Glomerular visceral epithelial cell (primary cell): ENCODE measurements around the gene UBE4A.

ENCODE experiments used
- DNase-seq: peaks from one replicate; pipeline ENCODE4 v3.0.0-alpha.2; 2016; ENCODE audit errors: extremely low spot score

UBE4A gene

GRCh38 chr11:118341815-118342489 is 17.4 kb upstream of the UBE4A start:
- no peak for DNase-seq

- DNase-seq, result no peak
Observed at GRCh38 chr11:118342503-118343161, 16.8 kb upstream of the UBE4A start, which contains the start of gene CD3D. Gene CD3D, minus strand, starts transcription at chr11:118342705. Its CDS starts 98 bp downstream, at chr11:118342607.

GRCh38 chr11:118343248-118343647 is 16.2 kb upstream of the UBE4A start:
- DNase-seq, result no peak

- DNase-seq, result no peak
Observed at GRCh38 chr11:118343981-118344515, 15.4 kb upstream of the UBE4A start, which contains the start of gene CD3G. Gene CD3G, plus strand, starts transcription at chr11:118344344. Its CDS starts 80 bp downstream, at chr11:118344424.

- no peak for DNase-seq
Observed at GRCh38 chr11:118349475-118349874, 9.9 kb upstream of the UBE4A start.

GRCh38 chr11:118353084-118353710 is 6.2 kb upstream of the UBE4A start:
- DNase-seq, result peak; percentile 6

GRCh38 chr11:118358071-118358470 is 1.3 kb upstream of the UBE4A start:
- DNase-seq, result no peak

GRCh38 chr11:118364956-118365615 is 5.7 kb downstream of the UBE4A start:
- no peak for DNase-seq

GRCh38 chr11:118366287-118366686 is 6.9 kb downstream of the UBE4A start:
- no peak for DNase-seq

- no peak for DNase-seq
Observed at GRCh38 chr11:118370774-118371173, 11.4 kb downstream of the UBE4A start.

GRCh38 chr11:118373263-118373662 is 13.9 kb downstream of the UBE4A start:
- DNase-seq, result no peak

GRCh38 chr11:118373871-118374270 is 14.5 kb downstream of the UBE4A start:
- DNase-seq, result no peak

GRCh38 chr11:118374729-118375128 is 15.3 kb downstream of the UBE4A start:
- no peak for DNase-seq

GRCh38 chr11:118375978-118376377 is 16.6 kb downstream of the UBE4A start:
- no peak for DNase-seq

GRCh38 chr11:118379497-118379896 is 20.1 kb downstream of the UBE4A start:
- no peak for DNase-seq

GRCh38 chr11:118380571-118380970 is 21.2 kb downstream of the UBE4A start:
- DNase-seq, result no peak

GRCh38 chr11:118382954-118383353 is 23.6 kb downstream of the UBE4A start:
- DNase-seq, result no peak

- DNase-seq, result no peak
Observed at GRCh38 chr11:118383657-118384056, 24.3 kb downstream of the UBE4A start.

- DNase-seq, result no peak
Observed at GRCh38 chr11:118396097-118396501, 36.7 kb downstream of the UBE4A start.

GRCh38 chr11:118397448-118397847 is 38.0 kb downstream of the UBE4A start:
- DNase-seq, result no peak

GRCh38 chr11:118398791-118399559 is 39.6 kb downstream of the UBE4A start:
- DNase-seq, result no peak
